ENCODE results near the gene SYNE2.

The SYNE2 gene

GRCh38 chr14:63993992-63994391 is 141.2 kb downstream of the SYNE2 start:
- no peak overlapping the region for H3K27ac ChIP-seq
- TF ChIP-seq, protein P1, sequence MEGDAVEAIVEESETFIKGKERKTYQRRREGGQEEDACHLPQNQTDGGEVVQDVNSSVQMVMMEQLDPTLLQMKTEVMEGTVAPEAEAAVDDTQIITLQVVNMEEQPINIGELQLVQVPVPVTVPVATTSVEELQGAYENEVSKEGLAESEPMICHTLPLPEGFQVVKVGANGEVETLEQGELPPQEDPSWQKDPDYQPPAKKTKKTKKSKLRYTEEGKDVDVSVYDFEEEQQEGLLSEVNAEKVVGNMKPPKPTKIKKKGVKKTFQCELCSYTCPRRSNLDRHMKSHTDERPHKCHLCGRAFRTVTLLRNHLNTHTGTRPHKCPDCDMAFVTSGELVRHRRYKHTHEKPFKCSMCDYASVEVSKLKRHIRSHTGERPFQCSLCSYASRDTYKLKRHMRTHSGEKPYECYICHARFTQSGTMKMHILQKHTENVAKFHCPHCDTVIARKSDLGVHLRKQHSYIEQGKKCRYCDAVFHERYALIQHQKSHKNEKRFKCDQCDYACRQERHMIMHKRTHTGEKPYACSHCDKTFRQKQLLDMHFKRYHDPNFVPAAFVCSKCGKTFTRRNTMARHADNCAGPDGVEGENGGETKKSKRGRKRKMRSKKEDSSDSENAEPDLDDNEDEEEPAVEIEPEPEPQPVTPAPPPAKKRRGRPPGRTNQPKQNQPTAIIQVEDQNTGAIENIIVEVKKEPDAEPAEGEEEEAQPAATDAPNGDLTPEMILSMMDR (IDR thresholded peaks at IDR 0.05), result no peak
- no peak for DNase-seq (ENCODE audit: low spot score)

DNA sequence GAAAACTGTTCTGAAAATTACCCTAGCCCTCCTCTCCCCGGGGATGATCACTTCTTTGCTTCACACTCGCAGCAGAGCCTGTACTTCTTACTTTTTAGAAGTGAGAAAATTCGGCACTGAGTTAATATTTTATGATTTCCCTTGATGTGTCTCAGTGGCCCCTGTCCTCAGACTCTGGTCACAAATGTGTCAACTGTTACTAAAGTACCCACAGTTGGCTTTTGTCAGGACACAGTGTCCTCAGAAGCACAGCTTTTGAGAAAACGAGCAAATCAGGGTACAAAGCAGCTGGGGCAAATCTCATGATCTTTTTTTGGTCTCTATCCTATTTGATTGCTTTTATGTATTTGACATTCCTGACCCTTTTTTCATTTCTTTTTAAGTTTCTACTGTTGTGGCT is 142.5 kb downstream of the SYNE2 start:
- TF ChIP-seq, protein P1 (IDR thresholded peaks at IDR 0.05), result no peak
- H3K27ac ChIP-seq, result no peak overlapping the region
- H3K4me3 ChIP-seq, result no peak overlapping the region
- DNase-seq (ENCODE audit: low spot score), result no peak

More at GRCh38 chr14:63993992-63994391, 141.2 kb downstream of the SYNE2 start:
- no peak overlapping the region for H3K4me3 ChIP-seq

DNA sequence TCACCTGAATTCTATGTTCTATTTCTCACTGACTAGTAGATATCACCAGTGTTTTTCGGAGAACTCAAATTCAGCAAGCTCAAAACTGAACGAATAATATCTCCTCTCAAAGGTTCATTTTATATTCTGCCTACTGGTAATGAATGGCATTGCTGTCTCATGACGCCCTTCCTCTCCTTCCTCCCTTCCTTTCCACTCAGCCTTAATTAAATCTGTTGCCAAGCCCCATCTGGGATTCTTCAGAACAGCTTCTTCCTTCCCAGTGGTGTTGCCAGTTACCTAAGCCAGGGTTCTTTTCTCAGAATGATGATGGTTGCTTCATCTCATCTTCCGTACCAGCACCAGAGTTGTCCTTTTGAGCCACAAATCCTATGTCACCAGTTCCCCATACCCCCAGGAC is 143.2 kb downstream of the SYNE2 start:
- Histone ChIP-seq H3K4me3 (no peak overlapping the region), H3K27ac (no peak overlapping the region)
- DNase-seq (ENCODE audit: low spot score), result no peak
- TF ChIP-seq, protein P1 (IDR thresholded peaks at IDR 0.05), result no peak

DNA sequence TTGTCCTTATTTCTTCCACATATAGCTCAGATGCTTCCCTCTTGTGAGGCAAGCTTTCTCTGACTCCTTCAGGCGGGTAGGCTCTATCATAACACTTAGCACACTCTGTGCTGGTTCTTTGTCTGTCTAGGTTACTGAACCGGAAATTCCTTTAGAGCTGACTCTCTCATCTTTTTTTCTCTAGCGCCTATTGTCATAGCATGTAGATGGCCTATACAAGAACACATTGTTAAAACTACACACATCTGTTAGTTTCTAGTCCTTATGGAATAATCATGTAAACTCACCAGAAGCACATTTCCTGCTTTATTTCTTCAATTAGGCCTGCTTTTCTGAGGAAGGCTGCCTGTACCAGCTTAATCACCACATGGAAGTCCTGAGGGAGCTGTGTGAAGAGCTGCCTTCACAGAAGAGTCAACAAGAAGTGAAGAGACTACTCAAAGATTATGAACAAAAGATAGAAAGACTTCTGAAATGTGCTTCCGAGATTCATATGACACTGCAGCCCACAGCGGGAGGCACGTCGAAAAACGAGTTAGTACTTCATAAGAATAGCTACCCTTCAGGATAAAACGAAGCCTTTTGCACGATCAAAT is 143.9 kb downstream of the SYNE2 start:
- TF ChIP-seq, protein P1 (IDR thresholded peaks at IDR 0.05), result no peak
- no peak for DNase-seq (ENCODE audit: low spot score)
- no peak overlapping the region for H3K4me3 ChIP-seq
- no peak overlapping the region for H3K27ac ChIP-seq

DNA sequence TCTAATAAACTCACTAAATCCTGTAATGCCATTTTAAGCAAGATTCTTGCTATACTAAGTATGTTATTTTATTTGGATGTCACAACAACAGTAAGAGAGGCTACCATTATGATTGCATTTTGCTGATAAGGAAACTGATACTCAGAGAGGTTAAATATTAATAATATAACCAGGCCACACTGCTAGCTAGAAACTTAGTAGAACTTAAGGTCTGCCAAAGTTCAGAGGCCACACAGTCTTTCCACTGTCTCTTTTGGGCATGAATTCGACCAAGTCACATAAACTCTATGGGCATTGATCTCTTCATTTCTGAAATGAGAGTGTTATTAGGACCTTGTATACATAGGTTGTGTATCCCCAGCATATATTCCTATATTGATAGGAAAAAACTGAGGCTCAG is 147.9 kb downstream of the SYNE2 start:
- Histone ChIP-seq H3K4me3 (no peak overlapping the region), H3K27ac (no peak overlapping the region)
- no peak for DNase-seq (ENCODE audit: low spot score)
- TF ChIP-seq, protein P1 (IDR thresholded peaks at IDR 0.05), result no peak

GRCh38 chr14:64005822-64006221 is 153.0 kb downstream of the SYNE2 start:
- Histone ChIP-seq H3K4me3 (no peak overlapping the region), H3K27ac (no peak overlapping the region)
- DNase-seq (ENCODE audit: low spot score), result no peak
- TF ChIP-seq, protein P1 (IDR thresholded peaks at IDR 0.05), result no peak

DNA sequence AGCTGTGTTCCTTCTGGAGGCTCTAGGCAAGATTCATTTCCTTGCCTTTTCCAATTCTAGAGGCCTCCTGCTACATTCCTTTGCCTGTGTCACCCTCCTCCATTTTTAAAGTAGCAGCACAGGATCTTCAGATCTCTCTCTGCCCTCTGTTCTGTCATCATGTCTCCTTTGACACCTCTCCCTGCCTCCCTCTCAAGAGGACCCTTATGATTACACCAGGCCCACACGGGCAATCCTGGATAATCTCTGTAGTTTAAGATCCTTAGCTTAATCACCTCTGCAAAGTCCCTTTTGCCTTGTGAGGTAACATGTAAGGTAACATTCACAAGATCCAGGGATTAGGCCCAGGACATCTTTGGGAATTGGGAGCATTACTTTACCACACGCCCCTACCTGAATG is 155.2 kb downstream of the SYNE2 start:
- no peak for DNase-seq (ENCODE audit: low spot score)
- no peak overlapping the region for H3K4me3 ChIP-seq
- no peak overlapping the region for H3K27ac ChIP-seq
- TF ChIP-seq, protein P1 (IDR thresholded peaks at IDR 0.05), result no peak

All from coronary artery (tissue), 2 donors.